Hepatocyte (in vitro differentiated cells): ENCODE measurements around the gene MEF2D. TPM values are rescaled to one million over a fixed set of nuclear protein-coding genes. Genes with fewer than 3 reads are reported as not detected.

Experiments
- DNase-seq: peaks from one replicate; pipeline ENCODE4 v3.0.0-alpha.2; 2016; ENCODE audit warnings: low spot score
- H2AFZ ChIP-seq: fragments of 200-600 bp; sonication (generic); 2 replicates; pipeline ENCODE4 v1.6.0; 2016; ENCODE audit warnings: antibody characterized with exemption, mild to moderate bottlenecking
- H3K27ac ChIP-seq: fragments of 200-600 bp; sonication (generic); 2 replicates; pipeline ENCODE4 v1.5.1; 2016; ENCODE audit warnings: mild to moderate bottlenecking
- H3K27me3 ChIP-seq: fragments of 200-600 bp; sonication (generic); 2 replicates; pipeline ENCODE4 v1.6.1; 2016
- H3K36me3 ChIP-seq: fragments of 200-600 bp; sonication (generic); replicated peaks from 2 replicates; pipeline ENCODE4 v1.5.1; 2016; ENCODE audit warnings: low read depth; ENCODE audit not compliant: insufficient read depth
- H3K4me1 ChIP-seq: fragments of 200-600 bp; sonication (generic); 2 replicates; pipeline ENCODE4 v1.5.1; 2016; ENCODE audit warnings: mild to moderate bottlenecking, moderate library complexity; ENCODE audit not compliant: insufficient read depth
- H3K4me2 ChIP-seq: fragments of 200-600 bp; sonication (generic); 2 replicates; pipeline ENCODE4 v1.6.0; 2016
- H3K4me3 ChIP-seq: fragments of 200-600 bp; sonication (generic); 2 replicates; pipeline ENCODE4 v1.5.1; 2016; ENCODE audit warnings: mild to moderate bottlenecking
- H3K79me2 ChIP-seq: fragments of 200-600 bp; sonication (generic); 2 replicates; pipeline ENCODE4 v1.6.0; 2017; ENCODE audit warnings: mild to moderate bottlenecking
- H3K9me2 ChIP-seq: fragments of 200-600 bp; sonication (generic); replicated peaks from 2 replicates; pipeline ENCODE4 v1.6.0; 2017; ENCODE audit warnings: mild to moderate bottlenecking; ENCODE audit not compliant: insufficient read depth
- H3K9me3 ChIP-seq: fragments of 200-600 bp; sonication (generic); 2 replicates; pipeline ENCODE4 v1.5.1; 2016; ENCODE audit warnings: low read depth, mild to moderate bottlenecking
- H4K20me1 ChIP-seq: fragments of 200-600 bp; sonication (generic); 2 replicates; pipeline ENCODE4 v1.6.0; 2016; ENCODE audit warnings: mild to moderate bottlenecking; ENCODE audit not compliant: insufficient read depth, poor library complexity, severe bottlenecking
- EZH2 ChIP-seq: fragments of 200-600 bp; sonication (generic); IDR thresholded peaks from 2 replicates; pipeline ENCODE4 v1.6.1; 2016; ENCODE audit warnings: antibody characterized with exemption, mild to moderate bottlenecking, borderline replicate concordance
- EZH2phosphoT487 ChIP-seq: fragments of 200-600 bp; sonication (generic); IDR thresholded peaks from one replicate; pipeline ENCODE4 v1.6.1; 2018; ENCODE audit warnings: antibody characterized with exemption, mild to moderate bottlenecking, low read depth, moderate library complexity; ENCODE audit not compliant: unreplicated experiment, severe bottlenecking
- WGBS: methylation state at CpG from one replicate; pipeline ENCODE4 v1.1.6; 2016; ENCODE audit warnings: low lambda C conversion rate; ENCODE audit errors: missing lambda C conversion rate; 5-methylcytosine and 5-hydroxymethylcytosine counted together
- polyA plus RNA-seq: library from polyadenylated mRNA; unstranded; fragments of >200 nt; fragmentation: Nextera tagmentation; extraction: Ambion mirVana; gene quantifications from 2 replicates; pipeline ENCODE4 v1.2.1, GENCODE V29; 2016
- total RNA-seq: library from RNA; depleted of rRNA; stranded (reverse); fragments of >200 nt; gene quantifications from 2 replicates; pipeline ENCODE4 v1.2.3, GENCODE V29; 2014
- TF ChIP-seq, protein P1 (sequence below): fragments of 200-600 bp; sonication (generic); IDR thresholded peaks from 2 replicates; pipeline ENCODE4 v1.5.1; 2016; ENCODE audit warnings: antibody characterized with exemption, mild to moderate bottlenecking; ENCODE audit not compliant: poor library complexity

The MEF2D gene
- total and polyA plus RNA-seq, 2 experiments from 2014 or later = 20.1 to 25.1 TPM

DNA sequence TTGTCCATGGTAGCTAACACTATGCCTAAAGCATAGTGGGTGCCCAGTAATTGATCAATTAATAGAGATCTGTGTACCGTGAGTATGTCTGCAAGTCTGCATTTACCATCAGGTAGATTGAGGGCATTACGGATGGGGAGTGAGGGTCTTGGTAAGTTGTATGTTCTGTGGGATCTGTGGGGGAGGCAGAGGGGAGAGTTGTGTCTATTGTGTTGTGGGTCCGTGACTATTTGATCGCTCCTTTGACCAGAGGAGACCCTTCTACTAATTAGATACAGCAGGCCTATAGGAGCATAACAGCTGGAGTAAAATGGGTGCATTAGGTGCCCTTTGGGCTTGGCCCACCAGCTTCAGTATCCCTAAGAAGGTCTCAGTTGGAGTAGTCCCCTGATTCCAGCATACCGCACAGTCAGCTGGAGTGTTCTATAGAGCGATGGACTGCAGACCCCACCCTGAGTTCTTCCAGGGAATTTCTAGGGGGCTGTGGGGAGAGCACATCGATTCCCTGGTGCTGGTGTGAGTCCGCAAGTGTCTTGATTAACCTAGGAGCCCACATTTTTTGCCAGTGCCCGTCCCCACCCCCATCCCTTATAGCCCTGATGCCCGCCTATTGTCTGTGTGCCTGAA lies 75.7 kb downstream of the MEF2D start:
- H3K9me3 ChIP-seq = no peaks in the 10 kb centered on the region
- no peak overlapping the region for H3K4me3 ChIP-seq
- H4K20me1 ChIP-seq = no peaks in the 10 kb centered on the region
- H3K79me2 ChIP-seq = no peaks in the 10 kb centered on the region
- H3K27me3 ChIP-seq = peaks cover 100% of the 10 kb centered on the region
- no peaks in the 10 kb centered on the region for H3K36me3 ChIP-seq
- no peak overlapping the region for H2AFZ ChIP-seq
- DNase-seq = no peak
- peaks cover 15% of the 10 kb centered on the region for H3K4me1 ChIP-seq
- H3K27ac ChIP-seq = no peak overlapping the region
- 89% methylated on average over 10 of the region's 10 CpGs for WGBS
- TF ChIP-seq, protein P1, sequence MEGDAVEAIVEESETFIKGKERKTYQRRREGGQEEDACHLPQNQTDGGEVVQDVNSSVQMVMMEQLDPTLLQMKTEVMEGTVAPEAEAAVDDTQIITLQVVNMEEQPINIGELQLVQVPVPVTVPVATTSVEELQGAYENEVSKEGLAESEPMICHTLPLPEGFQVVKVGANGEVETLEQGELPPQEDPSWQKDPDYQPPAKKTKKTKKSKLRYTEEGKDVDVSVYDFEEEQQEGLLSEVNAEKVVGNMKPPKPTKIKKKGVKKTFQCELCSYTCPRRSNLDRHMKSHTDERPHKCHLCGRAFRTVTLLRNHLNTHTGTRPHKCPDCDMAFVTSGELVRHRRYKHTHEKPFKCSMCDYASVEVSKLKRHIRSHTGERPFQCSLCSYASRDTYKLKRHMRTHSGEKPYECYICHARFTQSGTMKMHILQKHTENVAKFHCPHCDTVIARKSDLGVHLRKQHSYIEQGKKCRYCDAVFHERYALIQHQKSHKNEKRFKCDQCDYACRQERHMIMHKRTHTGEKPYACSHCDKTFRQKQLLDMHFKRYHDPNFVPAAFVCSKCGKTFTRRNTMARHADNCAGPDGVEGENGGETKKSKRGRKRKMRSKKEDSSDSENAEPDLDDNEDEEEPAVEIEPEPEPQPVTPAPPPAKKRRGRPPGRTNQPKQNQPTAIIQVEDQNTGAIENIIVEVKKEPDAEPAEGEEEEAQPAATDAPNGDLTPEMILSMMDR = no peak
- TF ChIP-seq EZH2 (no peak), EZH2phosphoT487 (no peak)
- no peak overlapping the region for H3K4me2 ChIP-seq
- no peaks in the 10 kb centered on the region for H3K9me2 ChIP-seq

DNA sequence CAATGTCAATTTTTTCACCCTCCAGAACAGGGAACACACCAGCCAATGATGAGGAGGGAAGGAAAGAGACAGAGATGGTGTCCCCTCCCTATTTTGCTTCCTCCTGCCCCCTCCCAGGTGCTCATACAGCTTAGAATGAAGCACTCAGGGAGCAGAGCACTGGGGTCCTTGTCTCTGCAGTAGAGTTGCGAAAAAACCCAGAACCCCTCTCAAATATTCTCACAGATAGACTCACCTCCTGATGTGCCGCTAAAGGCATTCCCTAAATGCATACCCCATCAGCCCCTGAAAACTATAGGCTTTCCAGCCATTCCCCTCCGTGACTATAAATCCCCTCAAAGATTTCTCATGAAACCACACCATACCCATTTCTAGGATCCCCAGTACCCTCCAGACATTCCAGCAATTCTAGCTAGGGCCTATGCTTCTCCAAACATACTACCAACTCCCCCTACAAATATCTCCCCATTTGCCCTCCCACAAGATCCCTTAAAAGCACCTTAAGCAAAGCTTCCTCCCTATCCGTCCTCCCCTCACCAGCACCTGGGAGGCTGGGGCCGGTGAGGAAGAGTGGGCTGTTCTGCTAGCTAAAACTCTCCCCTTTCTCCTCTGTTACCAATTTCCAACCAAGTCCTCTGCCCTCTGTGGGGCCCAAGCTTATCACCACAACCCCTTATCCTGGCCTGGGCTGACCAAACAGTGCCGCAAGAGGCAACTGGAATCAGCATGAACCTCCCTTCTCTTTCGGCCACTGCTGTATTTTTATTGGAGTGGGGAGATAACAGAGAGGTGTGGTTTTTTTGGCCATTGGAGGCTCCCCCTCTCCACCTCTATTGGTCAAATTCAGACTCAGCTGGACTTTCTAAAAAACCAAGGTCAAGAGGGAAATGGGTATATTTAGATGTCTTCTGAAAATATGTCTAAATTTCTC lies 76.9 kb downstream of the MEF2D start:
- Histone ChIP-seq H3K9me2 (no peaks in the 10 kb centered on the region), H3K27me3 (peaks cover 100% of the 10 kb centered on the region), H3K4me1 (peaks cover 16% of the 10 kb centered on the region), H2AFZ (no peak overlapping the region), H3K9me3 (no peaks in the 10 kb centered on the region), H3K36me3 (no peaks in the 10 kb centered on the region), H3K27ac (no peak overlapping the region), H3K79me2 (no peaks in the 10 kb centered on the region), H4K20me1 (no peaks in the 10 kb centered on the region), H3K4me3 (no peak overlapping the region), H3K4me2 (no peak overlapping the region)
- DNase-seq = no peak
- TF ChIP-seq EZH2 = no peak
- TF ChIP-seq EZH2phosphoT487 = no peak
- TF ChIP-seq, protein P1 = no peak
- 51% methylated on average over 7 of the region's 7 CpGs for WGBS

DNA sequence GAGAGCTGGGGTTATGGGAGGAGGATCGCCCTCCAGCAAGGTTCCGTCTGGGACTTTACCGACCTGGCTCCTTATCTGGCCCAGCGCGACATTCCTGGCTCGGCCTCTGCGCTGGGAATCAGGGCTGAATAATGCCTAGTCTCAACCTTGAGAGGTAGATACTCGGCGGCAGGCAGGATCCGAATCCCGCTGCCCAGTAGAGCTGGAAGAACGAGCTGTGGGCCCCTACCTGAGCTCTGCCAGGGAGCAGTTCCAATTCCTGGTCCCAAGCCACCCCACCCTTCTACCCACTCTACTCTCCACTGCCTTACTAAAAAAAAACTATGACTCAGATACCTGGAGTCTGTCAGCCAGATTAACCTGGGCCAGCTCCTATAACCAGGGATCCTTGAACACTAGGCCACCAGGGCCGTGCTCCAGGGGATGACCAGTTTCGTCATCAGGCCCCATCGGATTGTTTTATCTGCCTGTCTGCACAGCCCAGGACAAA lies 77.9 kb downstream of the MEF2D start:
- no peaks in the 10 kb centered on the region for H3K9me3 ChIP-seq
- no peak overlapping the region for H3K27ac ChIP-seq
- no peaks in the 10 kb centered on the region for H4K20me1 ChIP-seq
- peaks cover 16% of the 10 kb centered on the region for H3K4me1 ChIP-seq
- H3K36me3 ChIP-seq = no peaks in the 10 kb centered on the region
- no peak overlapping the region for H3K4me3 ChIP-seq
- no peak overlapping the region for H3K4me2 ChIP-seq
- no peak for TF ChIP-seq EZH2
- TF ChIP-seq, protein P1 = no peak
- peaks cover 100% of the 10 kb centered on the region for H3K27me3 ChIP-seq
- DNase-seq = no peak
- no peaks in the 10 kb centered on the region for H3K79me2 ChIP-seq
- H2AFZ ChIP-seq = no peak overlapping the region
- 20% methylated on average over 14 of the region's 15 CpGs for WGBS
- no peaks in the 10 kb centered on the region for H3K9me2 ChIP-seq
